IPS-15b (cell line): ENCODE results near the gene KSR1.

ENCODE experiments used
- H3K27me3 ChIP-seq: one replicate; pipeline ENCODE4 v1.6.1; 2013; ENCODE audit warnings: low read length; ENCODE audit not compliant: control insufficient read depth, insufficient read depth
- H3K36me3 ChIP-seq: one replicate; pipeline ENCODE4 v1.6.1; 2013; ENCODE audit warnings: low read length; ENCODE audit not compliant: control insufficient read depth, insufficient read depth
- H3K4me1 ChIP-seq: one replicate; pipeline ENCODE4 v1.6.1; 2013; ENCODE audit warnings: mild to moderate bottlenecking, low read length; ENCODE audit not compliant: control insufficient read depth, insufficient read depth
- H3K4me3 ChIP-seq: one replicate; pipeline ENCODE4 v1.5.1; 2013; ENCODE audit warnings: low read depth, low read length
- H3K9ac ChIP-seq: one replicate; pipeline ENCODE4 v1.6.1; 2013; ENCODE audit warnings: low read depth, mild to moderate bottlenecking, low read length
- H3K9me3 ChIP-seq: one replicate; pipeline ENCODE4 v1.6.1; 2013; ENCODE audit warnings: mild to moderate bottlenecking, low read length; ENCODE audit not compliant: control insufficient read depth, insufficient read depth

Gene KSR1

DNA sequence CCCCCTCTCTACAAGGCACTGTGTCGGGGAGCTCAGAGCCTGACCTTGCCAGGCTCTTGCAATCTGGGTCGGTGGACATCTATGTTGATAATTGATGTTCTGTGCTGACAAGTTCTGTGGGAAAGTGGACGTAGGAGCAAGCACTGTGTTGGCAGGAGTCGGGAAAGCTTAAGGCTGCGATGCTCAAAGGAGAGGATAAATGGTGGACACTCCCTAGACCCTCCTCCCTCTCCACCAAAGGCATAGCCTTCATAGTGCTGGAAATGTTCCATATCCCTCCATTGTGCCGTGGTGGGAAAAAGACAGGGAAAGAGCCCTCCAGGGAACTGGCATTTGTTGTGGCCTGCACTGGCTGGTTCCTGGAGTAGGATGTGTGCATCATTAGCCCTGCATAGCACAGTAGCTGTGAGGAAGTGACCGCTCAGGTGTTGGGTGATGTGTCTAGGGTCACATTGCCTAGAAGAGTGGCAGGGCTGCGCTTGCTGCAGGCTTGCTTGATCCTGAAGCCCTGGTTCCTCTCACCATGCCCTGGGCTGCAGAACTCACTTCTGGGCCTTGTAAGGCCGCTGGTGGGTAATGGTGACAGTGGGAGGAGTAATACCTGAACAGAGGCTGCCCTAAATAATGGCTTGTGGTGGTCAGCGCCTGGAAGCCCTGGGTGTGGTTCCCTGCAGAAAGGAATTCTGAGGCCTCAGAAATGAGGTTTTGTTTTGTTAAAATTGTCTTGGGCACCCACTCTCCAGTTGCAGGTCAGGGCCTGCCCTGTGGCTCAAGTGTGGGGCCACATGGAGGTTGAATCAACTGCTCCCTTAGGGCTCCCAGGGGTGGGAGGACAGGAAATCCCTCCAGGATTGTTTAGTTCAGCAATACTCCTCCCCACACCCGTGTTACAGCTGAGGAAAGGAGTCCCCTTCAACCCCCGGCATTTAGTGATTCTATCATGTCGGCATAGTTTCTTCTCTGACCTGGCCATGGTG is 62.6 kb downstream of the KSR1 start:
- no peaks in the 10 kb centered on the region for H3K36me3 ChIP-seq
- H3K9ac ChIP-seq, result no peak overlapping the region

DNA sequence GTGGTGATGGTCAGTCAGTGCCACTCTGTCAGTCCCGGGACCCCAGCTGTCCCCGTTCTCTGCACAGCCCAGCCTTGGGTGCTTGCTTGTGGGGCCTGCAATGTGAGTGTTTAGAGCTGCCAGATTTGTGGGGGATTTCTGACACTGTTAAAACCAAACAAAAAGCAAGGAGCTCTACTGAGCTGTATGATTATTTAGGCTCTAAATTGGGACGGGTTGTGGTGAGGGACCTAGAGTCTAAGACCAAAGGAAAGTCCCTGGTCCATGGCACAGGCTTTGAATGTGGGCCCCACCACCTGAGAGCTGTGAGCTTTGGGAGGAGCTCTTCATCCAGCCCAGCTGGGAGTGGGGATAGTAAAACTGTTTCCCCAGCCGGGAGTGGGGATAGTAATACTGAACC is 63.3 kb downstream of the KSR1 start:
- H3K27me3 ChIP-seq, result no peaks in the 10 kb centered on the region
- no peaks in the 10 kb centered on the region for H3K9me3 ChIP-seq
- H3K4me1 ChIP-seq, result peaks cover 30% of the 10 kb centered on the region
- no peak overlapping the region for H3K4me3 ChIP-seq
- no peak overlapping the region for H3K9ac ChIP-seq
- no peaks in the 10 kb centered on the region for H3K36me3 ChIP-seq

More for the DNA sequence above, 62.6 kb downstream of the KSR1 start:
- H3K9me3 ChIP-seq, result no peaks in the 10 kb centered on the region
- no peaks in the 10 kb centered on the region for H3K27me3 ChIP-seq
- H3K4me1 ChIP-seq, result peaks cover 34% of the 10 kb centered on the region
- no peak overlapping the region for H3K4me3 ChIP-seq

DNA sequence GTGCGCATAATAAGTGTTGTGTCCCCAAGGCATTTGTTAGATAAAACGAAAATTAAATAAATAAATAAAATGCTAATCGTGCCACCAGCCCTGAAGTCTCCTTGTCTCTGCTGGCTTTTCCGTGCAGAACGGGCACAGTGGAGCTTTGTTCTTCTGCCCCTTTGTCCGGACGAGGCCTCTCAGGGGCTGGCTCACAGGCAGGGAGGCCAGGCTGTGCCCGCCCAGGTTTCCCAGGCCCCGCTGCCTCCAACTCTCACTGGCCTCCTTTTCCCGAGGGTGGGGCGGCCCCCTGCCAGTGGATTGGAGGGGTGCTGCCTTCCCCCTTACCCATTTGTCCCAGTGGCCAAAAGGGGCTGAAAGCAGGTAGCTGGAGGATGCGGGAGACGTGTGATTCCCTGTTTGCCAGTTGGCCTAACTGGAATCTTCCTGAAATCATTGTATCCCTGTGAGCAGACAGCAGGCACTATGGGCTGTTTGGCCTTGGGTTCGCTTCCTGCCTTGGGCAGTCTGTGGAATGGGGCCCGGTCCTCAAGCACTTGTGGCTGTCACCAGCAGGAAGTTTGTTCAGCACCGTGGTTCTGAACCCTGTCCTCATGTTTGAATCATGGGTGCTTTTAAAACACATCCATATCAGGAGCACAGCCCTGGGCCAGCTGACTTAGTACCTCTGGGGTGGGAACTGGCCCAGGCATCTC is 64.4 kb downstream of the KSR1 start:
- H3K9ac ChIP-seq, result no peak overlapping the region
- no peaks in the 10 kb centered on the region for H3K27me3 ChIP-seq
- H3K36me3 ChIP-seq, result no peaks in the 10 kb centered on the region
- H3K9me3 ChIP-seq, result no peaks in the 10 kb centered on the region
- peaks cover 28% of the 10 kb centered on the region for H3K4me1 ChIP-seq
- no peak overlapping the region for H3K4me3 ChIP-seq

DNA sequence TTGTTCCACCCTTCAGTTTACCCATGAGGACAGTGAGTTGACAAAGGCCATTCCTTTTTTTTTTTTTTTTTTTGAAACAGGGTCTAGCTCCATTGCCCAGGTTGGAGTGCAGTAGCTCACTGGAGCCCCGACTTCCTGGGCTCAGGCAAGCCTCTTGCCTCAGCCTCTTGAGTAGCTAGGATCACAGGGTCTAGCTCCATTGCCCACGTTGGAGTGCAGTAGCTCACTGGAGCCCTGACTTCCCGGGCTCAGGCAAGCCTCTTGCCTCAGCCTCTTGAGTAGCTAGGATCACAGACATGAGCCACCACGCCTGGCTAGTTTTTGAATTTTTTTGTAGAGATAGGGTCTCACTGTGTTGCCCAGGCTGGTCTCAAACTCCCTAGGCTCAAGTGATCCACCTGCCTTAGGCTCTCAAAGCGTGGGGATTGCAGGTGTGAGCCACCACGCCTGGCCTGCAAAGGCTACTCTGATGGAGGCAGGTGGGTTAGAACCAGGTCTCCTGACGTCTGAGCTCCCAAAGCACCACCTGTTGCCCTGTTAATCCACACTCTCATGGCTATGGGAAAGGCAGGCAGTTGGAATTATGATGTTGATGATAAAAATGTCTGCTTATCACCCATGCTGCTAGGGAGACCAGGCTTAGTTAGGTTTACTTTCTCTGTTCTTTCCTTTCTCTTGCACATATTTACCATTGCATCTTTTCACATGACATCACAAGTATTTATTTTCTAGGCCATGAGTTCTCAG is 65.2 kb downstream of the KSR1 start:
- H3K27me3 ChIP-seq, result no peaks in the 10 kb centered on the region
- H3K36me3 ChIP-seq, result no peaks in the 10 kb centered on the region
- no peak overlapping the region for H3K4me3 ChIP-seq
- no peak overlapping the region for H3K9ac ChIP-seq
- no peaks in the 10 kb centered on the region for H3K9me3 ChIP-seq
- H3K4me1 ChIP-seq, result peaks cover 26% of the 10 kb centered on the region

DNA sequence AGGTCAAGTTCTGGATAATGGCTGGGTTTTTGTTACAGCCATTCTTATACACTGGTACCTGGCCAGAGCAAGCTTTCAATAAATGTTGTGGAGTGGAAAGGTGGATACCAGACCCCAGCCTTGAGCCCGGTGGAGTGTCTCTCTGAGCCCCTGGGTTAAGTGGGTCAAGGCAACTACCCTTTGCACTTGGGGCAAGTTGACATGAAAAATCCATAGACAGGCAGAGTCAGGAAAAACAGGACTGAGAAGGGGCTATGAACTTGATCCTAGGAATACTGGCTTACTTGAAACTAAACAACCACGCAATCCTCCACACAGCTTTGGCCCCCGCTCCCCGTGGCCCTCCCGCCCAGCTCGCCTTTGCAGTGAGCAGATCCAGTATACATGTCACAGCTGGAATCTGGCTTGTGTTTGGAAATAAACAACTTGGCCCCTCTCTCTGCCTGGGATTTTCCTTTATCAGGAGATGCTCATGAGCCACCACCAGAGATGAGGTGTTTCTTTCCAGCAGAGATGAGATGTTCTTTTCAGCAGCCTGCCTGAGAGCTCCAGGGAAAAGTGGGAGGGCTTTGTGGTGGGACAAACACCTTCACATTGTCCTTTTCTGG is 65.9 kb downstream of the KSR1 start:
- Histone ChIP-seq H3K4me3 (no peak overlapping the region), H3K9me3 (no peaks in the 10 kb centered on the region), H3K4me1 (peaks cover 29% of the 10 kb centered on the region), H3K9ac (no peak overlapping the region), H3K36me3 (no peaks in the 10 kb centered on the region), H3K27me3 (no peaks in the 10 kb centered on the region)

DNA sequence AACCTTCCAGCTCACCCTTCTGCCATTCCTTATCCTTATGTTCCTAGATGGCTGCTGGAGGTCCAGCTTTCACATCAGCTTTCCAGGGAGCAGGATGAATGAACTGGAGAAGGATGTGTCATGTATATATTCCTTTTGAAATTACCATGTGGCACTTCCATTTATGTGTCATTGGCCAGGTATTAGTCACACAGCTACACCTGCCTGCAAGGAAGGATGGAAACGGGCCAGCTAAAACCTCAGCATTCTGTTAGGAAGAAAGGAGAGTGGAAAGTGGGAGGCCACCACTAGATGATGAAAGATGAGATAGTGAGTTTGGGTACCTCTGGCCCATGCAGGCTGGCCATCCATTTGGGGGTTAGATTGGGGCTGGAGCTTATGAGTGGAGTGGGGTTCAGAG is 67.5 kb downstream of the KSR1 start:
- no peaks in the 10 kb centered on the region for H3K27me3 ChIP-seq
- H3K9me3 ChIP-seq, result no peaks in the 10 kb centered on the region
- H3K4me1 ChIP-seq, result peaks cover 29% of the 10 kb centered on the region
- no peak overlapping the region for H3K9ac ChIP-seq
- no peak overlapping the region for H3K4me3 ChIP-seq
- H3K36me3 ChIP-seq, result no peaks in the 10 kb centered on the region

DNA sequence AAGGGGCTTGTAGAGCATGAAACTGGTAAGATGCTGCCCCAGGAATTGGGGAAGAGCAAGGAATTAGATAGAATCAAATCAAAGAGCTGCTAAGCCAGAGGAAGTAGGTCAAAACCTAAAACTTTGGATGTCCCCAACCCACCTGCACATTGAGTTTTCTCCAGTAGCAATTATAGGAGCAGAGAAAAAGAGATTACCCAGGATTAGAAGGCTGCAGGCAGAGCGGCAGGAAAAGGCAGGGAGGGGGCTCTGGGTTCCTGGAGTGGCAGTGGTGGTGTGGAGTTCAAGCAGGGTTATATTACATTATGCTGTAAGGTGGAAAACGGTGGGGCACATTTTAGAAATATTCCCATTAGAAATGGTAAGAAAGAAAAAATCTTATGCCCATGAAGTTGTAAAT is 68.3 kb downstream of the KSR1 start:
- no peak overlapping the region for H3K4me3 ChIP-seq
- H3K27me3 ChIP-seq, result no peaks in the 10 kb centered on the region
- peaks cover 32% of the 10 kb centered on the region for H3K4me1 ChIP-seq
- H3K36me3 ChIP-seq, result no peaks in the 10 kb centered on the region
- H3K9me3 ChIP-seq, result no peaks in the 10 kb centered on the region
- no peak overlapping the region for H3K9ac ChIP-seq

DNA sequence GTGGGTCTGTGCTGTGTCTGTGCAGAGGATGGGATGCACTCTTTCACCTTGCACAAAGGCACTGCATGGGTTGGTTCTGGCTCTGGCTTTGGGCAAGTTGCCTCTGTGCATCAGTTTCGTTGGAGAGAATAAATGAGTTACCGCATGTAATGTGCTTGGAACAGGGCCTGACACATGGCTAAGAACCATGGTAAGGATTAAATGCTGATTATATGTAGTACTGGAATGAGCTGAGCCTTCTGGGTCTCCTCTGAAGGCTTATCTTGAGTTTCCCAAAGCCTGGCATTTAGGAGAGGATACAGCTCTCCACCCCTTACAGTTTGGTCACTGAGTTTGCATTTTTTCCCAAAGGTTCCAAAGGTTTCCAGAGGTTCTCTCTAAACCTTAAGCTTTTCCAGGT is 69.1 kb downstream of the KSR1 start:
- peaks cover 25% of the 10 kb centered on the region for H3K4me1 ChIP-seq
- no peaks in the 10 kb centered on the region for H3K36me3 ChIP-seq
- H3K4me3 ChIP-seq, result no peak overlapping the region
- H3K9me3 ChIP-seq, result no peaks in the 10 kb centered on the region
- H3K9ac ChIP-seq, result no peak overlapping the region
- no peaks in the 10 kb centered on the region for H3K27me3 ChIP-seq

DNA sequence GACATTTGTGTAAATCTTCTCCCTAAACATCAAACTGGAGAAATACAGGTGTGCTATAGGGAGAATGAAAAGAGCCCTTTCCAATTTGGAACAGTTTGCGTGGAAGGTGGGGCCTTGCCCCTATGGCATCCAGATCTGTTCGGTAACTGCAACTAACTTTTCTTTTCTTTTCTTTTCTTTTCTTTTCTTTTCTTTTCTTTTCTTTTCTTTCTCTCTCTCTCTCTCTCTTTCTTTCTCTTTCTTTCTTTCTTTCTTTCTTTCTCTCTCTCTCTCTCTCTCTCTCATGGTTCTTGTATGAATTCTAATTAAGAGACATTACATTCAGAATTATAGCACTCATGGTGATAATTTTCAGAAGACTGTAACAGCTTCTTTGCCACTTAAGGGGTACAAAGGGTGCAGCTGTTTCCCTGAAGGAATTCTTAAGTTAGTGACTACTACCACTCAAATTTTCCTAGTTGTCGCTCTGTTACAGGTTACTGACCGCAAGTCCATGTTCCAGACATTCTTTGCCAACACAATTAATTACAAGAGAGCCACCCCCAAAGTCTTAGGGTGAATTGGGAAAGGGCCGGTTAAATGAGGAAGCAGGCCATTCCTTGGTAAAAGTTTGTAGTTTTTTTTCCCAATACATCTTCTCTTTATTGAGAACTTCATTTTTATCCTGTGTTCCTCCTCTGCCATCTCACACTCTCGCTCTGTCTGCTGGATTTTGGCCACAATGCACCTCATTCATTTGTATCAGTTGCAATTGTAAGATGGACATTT is 69.8 kb downstream of the KSR1 start:
- no peak overlapping the region for H3K4me3 ChIP-seq
- H3K4me1 ChIP-seq, result peaks cover 20% of the 10 kb centered on the region
- no peaks in the 10 kb centered on the region for H3K9me3 ChIP-seq
- H3K36me3 ChIP-seq, result no peaks in the 10 kb centered on the region
- H3K9ac ChIP-seq, result peak overlapping the region; percentile 9
- H3K27me3 ChIP-seq, result no peaks in the 10 kb centered on the region

DNA sequence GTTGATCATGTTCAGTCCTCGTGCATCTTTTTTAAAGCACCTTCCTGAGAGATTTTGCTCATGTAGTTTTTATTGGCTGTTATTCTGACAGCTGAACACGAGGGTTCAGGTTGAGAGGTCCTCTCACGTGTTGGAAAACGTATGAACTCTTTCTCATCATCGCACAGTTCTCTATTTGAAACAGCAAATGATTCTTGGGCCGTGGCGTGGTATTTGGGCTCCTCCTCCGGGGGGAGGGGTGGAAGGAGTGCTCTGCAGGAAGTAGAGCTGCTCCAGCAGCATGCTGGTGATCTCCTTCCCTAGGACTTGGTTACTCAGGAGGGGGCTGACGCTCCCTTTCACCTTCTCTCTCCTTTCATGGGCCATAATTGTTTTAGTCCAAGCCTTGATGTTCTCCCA is 70.4 kb downstream of the KSR1 start:
- Histone ChIP-seq H3K36me3 (no peaks in the 10 kb centered on the region), H3K4me1 (peaks cover 20% of the 10 kb centered on the region), H3K4me3 (no peak overlapping the region), H3K9ac (peak overlapping the region; percentile 9), H3K9me3 (no peaks in the 10 kb centered on the region), H3K27me3 (no peaks in the 10 kb centered on the region)
